CD1c-positive myeloid dendritic cell (primary cell): ENCODE data around the gene PABPN1.

Experiments used
- DNase-seq: peaks from one replicate; pipeline ENCODE4 v3.0.0-alpha.2; 2016; ENCODE audit errors: extremely low spot score

Gene PABPN1

GRCh38 chr14:23326491-23327332, 5.5 kb downstream of the PABPN1 start:
- DNase-seq, result no peak

GRCh38 chr14:23327947-23328744, 6.9 kb downstream of the PABPN1 start:
- peak; percentile 80 for DNase-seq

GRCh38 chr14:23335623-23336022, 14.4 kb downstream of the PABPN1 start:
- no peak for DNase-seq

- DNase-seq, result no peak
Measured at GRCh38 chr14:23339506-23340268, 18.4 kb downstream of the PABPN1 start.

- no peak for DNase-seq
Measured at GRCh38 chr14:23344481-23344880, 23.2 kb downstream of the PABPN1 start.

GRCh38 chr14:23345987-23346692, 24.9 kb downstream of the PABPN1 start:
- DNase-seq, result no peak

- no peak for DNase-seq
Measured at GRCh38 chr14:23346693-23347405, 25.6 kb downstream of the PABPN1 start.

- no peak for DNase-seq
Measured at GRCh38 chr14:23347406-23348296, 26.4 kb downstream of the PABPN1 start.

- DNase-seq, result no peak
Measured at GRCh38 chr14:23348297-23348655, 27.0 kb downstream of the PABPN1 start.

GRCh38 chr14:23349156-23349845, 28.0 kb downstream of the PABPN1 start:
- DNase-seq, result no peak

GRCh38 chr14:23351681-23352505, 30.6 kb downstream of the PABPN1 start:
- DNase-seq, result no peak

- peak; percentile 5 for DNase-seq
Measured at GRCh38 chr14:23352506-23353432, 31.5 kb downstream of the PABPN1 start, which contains the start of gene SLC22A17. Gene SLC22A17, minus strand, starts transcription at chr14:23352887.

- DNase-seq, result no peak
Measured at GRCh38 chr14:23353433-23353780, 32.1 kb downstream of the PABPN1 start.

GRCh38 chr14:23354990-23355389, 33.7 kb downstream of the PABPN1 start:
- DNase-seq, result no peak

- no peak for DNase-seq
Measured at GRCh38 chr14:23355871-23356435, 34.7 kb downstream of the PABPN1 start.

GRCh38 chr14:23356662-23357061, 35.4 kb downstream of the PABPN1 start:
- DNase-seq, result no peak

- no peak for DNase-seq
Measured at GRCh38 chr14:23357261-23357660, 36.0 kb downstream of the PABPN1 start.
